Measurements from ENCODE around the gene YWHAB.
A peak's percentile ranks its signal among the peaks of the same experiment; 100 is the strongest.
"Not testable (repeated sequence)": the region's sequence is repeated elsewhere in the genome, so short reads cannot be mapped to it uniquely, and the experiment has no call there.

Gene YWHAB

GRCh38 chr20:44869471-44869870 is 16.0 kb upstream of the YWHAB start:
- DNase-seq (ENCODE audit: low read depth): no peak

- not testable (repeated sequence) for DNase-seq (ENCODE audit: low read depth)
Observed at GRCh38 chr20:44882360-44882759, 3.1 kb upstream of the YWHAB start.

- DNase-seq (ENCODE audit: low read depth): no peak
Observed at GRCh38 chr20:44883214-44883902, 2.1 kb upstream of the YWHAB start.

GRCh38 chr20:44884907-44885391 is 556 bp upstream of the YWHAB start:
- DNase-seq (ENCODE audit: low read depth): no peak

- DNase-seq (ENCODE audit: low read depth): no peak
Observed at GRCh38 chr20:44886266-44886651, 754 bp downstream of the YWHAB start.

- DNase-seq (ENCODE audit: low read depth): no peak
Observed at GRCh38 chr20:44886828-44887227, 1.3 kb downstream of the YWHAB start.

GRCh38 chr20:44887466-44887865 is 2.0 kb downstream of the YWHAB start:
- no peak for DNase-seq (ENCODE audit: low read depth)

GRCh38 chr20:44888226-44889103 is 3.0 kb downstream of the YWHAB start:
- peak; percentile 35 for DNase-seq (ENCODE audit: low read depth)

GRCh38 chr20:44891826-44892225 is 6.3 kb downstream of the YWHAB start:
- DNase-seq (ENCODE audit: low read depth): no peak

- DNase-seq (ENCODE audit: low read depth): no peak
Observed at GRCh38 chr20:44894959-44895358, 9.5 kb downstream of the YWHAB start.

- DNase-seq (ENCODE audit: low read depth): peak; percentile 33
Observed at GRCh38 chr20:44896583-44896982, 11.1 kb downstream of the YWHAB start.

GRCh38 chr20:44897133-44897532 is 11.6 kb downstream of the YWHAB start:
- no peak for DNase-seq (ENCODE audit: low read depth)

GRCh38 chr20:44900231-44900854 is 14.8 kb downstream of the YWHAB start:
- no peak for DNase-seq (ENCODE audit: low read depth)

GRCh38 chr20:44901974-44902373 is 16.5 kb downstream of the YWHAB start:
- DNase-seq (ENCODE audit: low read depth): no peak

- DNase-seq (ENCODE audit: low read depth): no peak
Observed at GRCh38 chr20:44904377-44904776, 18.9 kb downstream of the YWHAB start.

GRCh38 chr20:44908987-44909871 is 23.7 kb downstream of the YWHAB start:
- no peak for DNase-seq (ENCODE audit: low read depth)

- peak; percentile 50 for DNase-seq (ENCODE audit: low read depth)
Observed at GRCh38 chr20:44909872-44910689, 24.6 kb downstream of the YWHAB start, which contains the start of gene PABPC1L. TSS of gene PABPC1L (plus strand) at chr20:44910060. CDS start at chr20:44910144, 84 bp downstream.

- DNase-seq (ENCODE audit: low read depth): no peak
Observed at GRCh38 chr20:44910690-44911262, 25.3 kb downstream of the YWHAB start.

- peak; percentile 32 for DNase-seq (ENCODE audit: low read depth)
Observed at GRCh38 chr20:44911264-44911921, 25.9 kb downstream of the YWHAB start.

GRCh38 chr20:44912189-44912588 is 26.7 kb downstream of the YWHAB start:
- DNase-seq (ENCODE audit: low read depth): no peak

All from fibroblast of gingiva (primary cell).